GM19239 (cell line): Measurements from ENCODE around the gene ZBTB37.
A peak's percentile ranks its signal among the peaks of the same experiment; 100 is the strongest.
"Not testable (repeated sequence)": the region's sequence is repeated elsewhere in the genome, so short reads cannot be mapped to it uniquely, and the experiment has no call there.

Experiments
- DNase-seq: peaks from one replicate; pipeline ENCODE4 v3.0.0; 2011; ENCODE audit warnings: low spot score; ENCODE audit not compliant: insufficient read length
- FAIRE-seq: peaks from 2 replicates; lab custom pipeline; 2011; peaks lifted over from hg19 to GRCh38; lab: Jason Lieb, UNC

Gene ZBTB37

GRCh38 chr1:173900427-173900826, 32.2 kb downstream of the ZBTB37 start:
- FAIRE-seq, result no peak
- no peak for DNase-seq

- DNase-seq (no peak), FAIRE-seq (no peak)
Observed at GRCh38 chr1:173900992-173901391, 32.8 kb downstream of the ZBTB37 start.

- FAIRE-seq (no peak), DNase-seq (no peak)
Observed at GRCh38 chr1:173903827-173904531, 35.8 kb downstream of the ZBTB37 start.

- FAIRE-seq (no peak), DNase-seq (no peak)
Observed at GRCh38 chr1:173913111-173913510, 44.9 kb downstream of the ZBTB37 start.

- DNase-seq (peak; percentile 16), FAIRE-seq (no peak)
Observed at GRCh38 chr1:173914366-173914871, 46.2 kb downstream of the ZBTB37 start.

- FAIRE-seq (no peak), DNase-seq (no peak)
Observed at GRCh38 chr1:173915596-173915995, 47.4 kb downstream of the ZBTB37 start.

GRCh38 chr1:173916667-173917066, 48.5 kb downstream of the ZBTB37 start:
- FAIRE-seq (no peak), DNase-seq (no peak)

- FAIRE-seq, result no peak
- DNase-seq, result no peak
Observed at GRCh38 chr1:173917149-173917548, 49.0 kb downstream of the ZBTB37 start, which contains the start of gene SERPINC1. Gene SERPINC1, minus strand, starts transcription at chr1:173917327. Its CDS starts 68 bp downstream, at chr1:173917259.

- FAIRE-seq (no peak), DNase-seq (no peak)
Observed at GRCh38 chr1:173917635-173918493, 49.7 kb downstream of the ZBTB37 start.

- DNase-seq (no peak), FAIRE-seq (no peak)
Observed at GRCh38 chr1:173920861-173921260, 52.7 kb downstream of the ZBTB37 start.

GRCh38 chr1:173925306-173926242, 57.4 kb downstream of the ZBTB37 start:
- FAIRE-seq, result no peak
- no peak for DNase-seq

GRCh38 chr1:173930541-173930940, 62.4 kb downstream of the ZBTB37 start:
- not testable (repeated sequence) for FAIRE-seq, DNase-seq

GRCh38 chr1:173934440-173934839, 66.3 kb downstream of the ZBTB37 start:
- FAIRE-seq, result no peak

GRCh38 chr1:173937062-173937461, 68.9 kb downstream of the ZBTB37 start:
- FAIRE-seq (no peak), DNase-seq (no peak)

More at GRCh38 chr1:173934440-173934839, 66.3 kb downstream of the ZBTB37 start:
- no peak for DNase-seq

GRCh38 chr1:173946380-173946921, 78.3 kb downstream of the ZBTB37 start:
- DNase-seq, result no peak
- no peak for FAIRE-seq

GRCh38 chr1:173948594-173948993, 80.4 kb downstream of the ZBTB37 start:
- FAIRE-seq (no peak), DNase-seq (no peak)
